ENCODE results near the gene UQCC3.
A peak's percentile ranks its signal among the peaks of the same experiment; 100 is the strongest.

UQCC3 gene

DNA sequence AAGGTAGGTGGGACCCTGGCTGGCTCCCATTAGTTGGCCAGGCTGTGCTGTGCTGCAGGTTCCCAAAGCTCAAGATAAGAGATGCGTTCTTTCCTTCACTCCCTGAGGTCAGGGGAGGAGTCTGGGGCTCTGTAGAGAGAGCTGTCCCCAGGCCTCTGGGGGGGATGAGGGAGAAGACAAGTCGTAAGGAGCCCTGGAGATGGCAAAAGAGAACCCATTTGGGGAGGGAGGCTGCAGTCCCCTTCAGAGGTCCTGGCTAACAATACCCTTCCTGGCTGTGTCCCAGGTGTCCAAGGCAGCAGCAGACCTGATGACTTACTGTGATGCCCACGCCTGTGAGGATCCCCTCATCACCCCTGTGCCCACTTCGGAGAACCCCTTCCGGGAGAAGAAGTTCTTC lies 36.9 kb downstream of the UQCC3 start:
- peaks cover 49% of the 10 kb centered on the region for H3K36me3 ChIP-seq (ENCODE audit: insufficient read depth, low read length)
- peak overlapping the region; percentile 90 for H3K4me2 ChIP-seq (ENCODE audit: low read length)
- peaks cover 17% of the 10 kb centered on the region; the same call in 1 of the 2 replicates for H3F3A ChIP-seq (ENCODE audit: insufficient read depth, low read length)
- H2AFZ ChIP-seq (ENCODE audit: low read length) = no peak overlapping the region
- H3K9ac ChIP-seq (ENCODE audit: low read length) = peak overlapping the region; percentile 79
- TF ChIP-seq, protein P1, sequence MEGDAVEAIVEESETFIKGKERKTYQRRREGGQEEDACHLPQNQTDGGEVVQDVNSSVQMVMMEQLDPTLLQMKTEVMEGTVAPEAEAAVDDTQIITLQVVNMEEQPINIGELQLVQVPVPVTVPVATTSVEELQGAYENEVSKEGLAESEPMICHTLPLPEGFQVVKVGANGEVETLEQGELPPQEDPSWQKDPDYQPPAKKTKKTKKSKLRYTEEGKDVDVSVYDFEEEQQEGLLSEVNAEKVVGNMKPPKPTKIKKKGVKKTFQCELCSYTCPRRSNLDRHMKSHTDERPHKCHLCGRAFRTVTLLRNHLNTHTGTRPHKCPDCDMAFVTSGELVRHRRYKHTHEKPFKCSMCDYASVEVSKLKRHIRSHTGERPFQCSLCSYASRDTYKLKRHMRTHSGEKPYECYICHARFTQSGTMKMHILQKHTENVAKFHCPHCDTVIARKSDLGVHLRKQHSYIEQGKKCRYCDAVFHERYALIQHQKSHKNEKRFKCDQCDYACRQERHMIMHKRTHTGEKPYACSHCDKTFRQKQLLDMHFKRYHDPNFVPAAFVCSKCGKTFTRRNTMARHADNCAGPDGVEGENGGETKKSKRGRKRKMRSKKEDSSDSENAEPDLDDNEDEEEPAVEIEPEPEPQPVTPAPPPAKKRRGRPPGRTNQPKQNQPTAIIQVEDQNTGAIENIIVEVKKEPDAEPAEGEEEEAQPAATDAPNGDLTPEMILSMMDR (IDR thresholded peaks at IDR 0.05; ENCODE audit: low read length) = no peak
- TF ChIP-seq EZH2 (IDR thresholded peaks at IDR 0.05; ENCODE audit: borderline replicate concordance, low read length) = no peak
- peak overlapping the region; percentile 92 for H3K27ac ChIP-seq (ENCODE audit: low read depth, low read length, poor library complexity, severe bottlenecking)
- H3K4me1 ChIP-seq (ENCODE audit: insufficient read depth, low read length, severe bottlenecking) = peaks cover 53% of the 10 kb centered on the region
- no peaks in the 10 kb centered on the region for H3K9me2 ChIP-seq (ENCODE audit: low read depth, low read length)
- H4K20me1 ChIP-seq (ENCODE audit: insufficient read depth, low read length) = no peaks in the 10 kb centered on the region
- H3K79me2 ChIP-seq (ENCODE audit: insufficient read depth, low read length) = no peaks in the 10 kb centered on the region
- H3K9me3 ChIP-seq (ENCODE audit: low read length) = no peaks in the 10 kb centered on the region
- no peaks in the 10 kb centered on the region for H3K27me3 ChIP-seq (ENCODE audit: insufficient read depth, low read length)
- H3K4me3 ChIP-seq (ENCODE audit: low read depth, low read length, poor library complexity, severe bottlenecking) = peak overlapping the region; percentile 63

DNA sequence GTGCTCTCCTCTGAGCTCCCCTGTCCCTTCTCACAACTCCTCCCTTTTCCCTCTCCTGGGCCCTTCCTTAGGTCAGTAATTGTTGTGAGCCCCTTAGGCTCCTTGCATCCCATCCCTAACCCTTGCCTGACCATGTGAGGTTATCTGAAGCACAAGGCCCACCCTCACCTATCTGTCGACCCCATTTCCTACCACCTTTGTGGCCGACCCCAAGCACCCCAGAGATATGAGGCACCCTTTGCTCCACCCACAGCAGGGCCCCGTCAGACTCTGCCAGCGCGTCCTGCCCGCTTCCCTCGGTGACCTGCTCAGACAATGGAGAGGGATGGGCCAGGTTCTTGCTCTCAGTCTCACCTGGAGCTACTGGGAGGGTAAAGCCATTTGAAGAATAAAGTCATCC lies 37.3 kb downstream of the UQCC3 start:
- peaks cover 19% of the 10 kb centered on the region; the same call in 1 of the 2 replicates for H3F3A ChIP-seq (ENCODE audit: insufficient read depth, low read length)
- H3K9ac ChIP-seq (ENCODE audit: low read length) = peak overlapping the region; percentile 79
- H2AFZ ChIP-seq (ENCODE audit: low read length) = no peak overlapping the region
- peak overlapping the region; percentile 92 for H3K27ac ChIP-seq (ENCODE audit: low read depth, low read length, poor library complexity, severe bottlenecking)
- H3K27me3 ChIP-seq (ENCODE audit: insufficient read depth, low read length) = no peaks in the 10 kb centered on the region
- TF ChIP-seq, protein P1 (IDR thresholded peaks at IDR 0.05; ENCODE audit: low read length) = no peak
- no peak for TF ChIP-seq EZH2 (IDR thresholded peaks at IDR 0.05; ENCODE audit: borderline replicate concordance, low read length)
- no peaks in the 10 kb centered on the region for H4K20me1 ChIP-seq (ENCODE audit: insufficient read depth, low read length)
- H3K4me3 ChIP-seq (ENCODE audit: low read depth, low read length, poor library complexity, severe bottlenecking) = peak overlapping the region; percentile 63
- peaks cover 53% of the 10 kb centered on the region for H3K4me1 ChIP-seq (ENCODE audit: insufficient read depth, low read length, severe bottlenecking)
- peak overlapping the region; percentile 90 for H3K4me2 ChIP-seq (ENCODE audit: low read length)
- no peaks in the 10 kb centered on the region for H3K9me2 ChIP-seq (ENCODE audit: low read depth, low read length)
- H3K9me3 ChIP-seq (ENCODE audit: low read length) = no peaks in the 10 kb centered on the region
- H3K36me3 ChIP-seq (ENCODE audit: insufficient read depth, low read length) = peaks cover 53% of the 10 kb centered on the region
- H3K79me2 ChIP-seq (ENCODE audit: insufficient read depth, low read length) = no peaks in the 10 kb centered on the region

DNA sequence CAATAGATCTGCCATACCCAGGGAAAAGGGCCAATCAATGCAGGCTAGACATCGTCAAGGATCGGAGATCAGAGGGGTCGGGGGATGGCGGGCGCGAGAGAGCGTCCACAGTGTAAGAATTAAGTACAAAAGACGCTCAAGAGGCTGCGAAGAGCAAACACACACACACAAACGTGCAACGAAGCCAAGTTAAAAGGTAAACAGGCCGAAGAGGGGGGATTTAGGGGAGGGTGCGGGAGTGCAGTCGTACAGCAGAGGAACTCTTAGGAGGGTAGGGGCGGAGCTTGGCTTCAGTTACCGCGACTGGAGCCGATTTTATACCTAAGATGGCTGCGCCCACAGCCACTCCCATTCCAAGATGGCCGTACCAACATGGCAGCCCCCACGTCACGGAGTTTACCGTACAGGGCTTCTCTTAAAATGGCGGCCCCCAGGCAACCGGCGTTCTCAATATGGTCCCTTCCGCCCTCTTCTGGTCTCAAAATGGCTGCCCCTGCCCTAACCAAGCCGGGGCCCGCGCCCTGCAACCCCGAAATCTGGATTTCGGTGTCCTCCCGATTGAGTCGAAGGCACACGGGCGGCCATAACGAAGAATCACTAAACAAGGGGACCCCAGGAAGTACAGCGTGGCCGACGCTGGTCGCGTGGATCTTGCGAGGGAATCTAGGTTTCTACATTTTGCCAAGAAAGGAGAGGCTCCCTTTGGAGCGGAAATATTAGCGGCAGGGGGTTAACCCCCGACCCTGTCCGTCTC lies 38.0 kb downstream of the UQCC3 start:
- Histone ChIP-seq H3K27ac (ENCODE audit: low read depth, low read length, poor library complexity, severe bottlenecking) (peak overlapping the region; percentile 92), H4K20me1 (ENCODE audit: insufficient read depth, low read length) (no peaks in the 10 kb centered on the region), H3F3A (ENCODE audit: insufficient read depth, low read length) (peaks cover 19% of the 10 kb centered on the region; the same call in 1 of the 2 replicates), H3K9me3 (ENCODE audit: low read length) (no peaks in the 10 kb centered on the region), H3K4me3 (ENCODE audit: low read depth, low read length, poor library complexity, severe bottlenecking) (peak overlapping the region; percentile 63), H3K4me1 (ENCODE audit: insufficient read depth, low read length, severe bottlenecking) (peaks cover 53% of the 10 kb centered on the region), H3K4me2 (ENCODE audit: low read length) (peak overlapping the region; percentile 90), H3K9ac (ENCODE audit: low read length) (peak overlapping the region; percentile 79), H3K9me2 (ENCODE audit: low read depth, low read length) (no peaks in the 10 kb centered on the region), H3K27me3 (ENCODE audit: insufficient read depth, low read length) (no peaks in the 10 kb centered on the region), H2AFZ (ENCODE audit: low read length) (no peak overlapping the region), H3K79me2 (ENCODE audit: insufficient read depth, low read length) (no peaks in the 10 kb centered on the region), H3K36me3 (ENCODE audit: insufficient read depth, low read length) (peaks cover 58% of the 10 kb centered on the region)
- no peak for TF ChIP-seq EZH2 (IDR thresholded peaks at IDR 0.05; ENCODE audit: borderline replicate concordance, low read length)
- TF ChIP-seq, protein P1 (IDR thresholded peaks at IDR 0.05; ENCODE audit: low read length) = no peak

All from OCI-LY1 (cell line).